Measurements from ENCODE around the gene GNAS. TPM values are rescaled to one million over a fixed set of nuclear protein-coding genes. Genes with fewer than 3 reads are reported as not detected.
"Not testable (repeated sequence)": the region's sequence is repeated elsewhere in the genome, so short reads cannot be mapped to it uniquely, and the experiment has no call there.

GNAS gene
- total and polyA plus RNA-seq, 5 experiments from 2014 or later, result 155 to 756 (median 247) TPM

GRCh38 chr20:58926802-58927489, 74.4 kb downstream of the GNAS start:
- POLR2A ChIA-PET, result interaction anchor here (0.5 kb wide), 1 partner anchor 40 kb away, joined by 3 read pairs; no protein-coding TSS in a partner anchor
- DNase-seq (no peak), ATAC-seq (no peak)
- Mint-ChIP-seq H3K27me3 (peaks cover 4 to 32% (median 14%) of the 10 kb centered on the region in 5 donors), H3K4me1 (no peaks in the 10 kb centered on the region), H3K9me3 (no peaks in the 10 kb centered on the region), H3K36me3 (no peaks in the 10 kb centered on the region), H3K4me3 (no peak overlapping the region), H3K27ac (no peak overlapping the region)

DNA sequence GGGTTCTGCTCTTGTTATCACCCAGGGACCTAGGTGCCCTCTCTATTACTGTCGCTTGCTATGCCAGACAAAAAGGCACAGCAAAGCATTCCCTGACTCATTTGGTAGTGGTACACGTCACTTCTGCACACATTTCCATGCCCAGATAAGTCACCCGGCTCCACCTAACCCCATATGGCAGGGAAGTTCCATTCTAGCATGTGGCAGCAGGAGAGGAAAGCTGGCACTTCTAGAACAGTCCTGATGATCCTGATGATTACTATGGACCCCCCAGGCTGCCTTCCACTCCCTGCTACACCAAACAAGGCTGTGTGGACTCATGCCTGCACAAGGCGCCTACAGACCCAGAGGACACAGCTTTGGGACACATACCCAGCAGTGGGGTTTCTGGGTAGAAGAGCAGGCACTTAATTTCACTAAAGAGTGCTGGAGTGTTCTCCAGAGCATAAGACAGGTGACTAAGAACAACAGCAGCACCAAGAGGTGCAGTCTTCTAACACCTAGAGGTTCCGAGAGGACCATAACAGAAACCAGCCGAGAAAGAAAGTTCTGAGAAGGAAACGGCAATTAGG, 75.1 kb downstream of the GNAS start:
- ATAC-seq (no peak), DNase-seq (no peak)
- Mint-ChIP-seq H3K27ac (no peak overlapping the region), H3K4me1 (no peaks in the 10 kb centered on the region), H3K36me3 (no peaks in the 10 kb centered on the region), H3K4me3 (no peak overlapping the region), H3K9me3 (no peaks in the 10 kb centered on the region), H3K27me3 (peaks cover 4 to 32% (median 15%) of the 10 kb centered on the region in 5 donors)
- POLR2A ChIA-PET, result interaction anchor here (0.5 kb wide), 1 partner anchor 41 kb away, joined by 3 read pairs; no protein-coding TSS in a partner anchor

GRCh38 chr20:58930496-58930895, 78.0 kb downstream of the GNAS start:
- H3K4me3 Mint-ChIP-seq, result no peak overlapping the region
- no peak for ATAC-seq
- POLR2A ChIA-PET, result no interaction called here
- H3K4me1 Mint-ChIP-seq, result no peaks in the 10 kb centered on the region
- no peaks in the 10 kb centered on the region for H3K9me3 Mint-ChIP-seq
- no peak for DNase-seq
- no peak overlapping the region for H3K27ac Mint-ChIP-seq
- no peaks in the 10 kb centered on the region for H3K36me3 Mint-ChIP-seq
- H3K27me3 Mint-ChIP-seq, result peaks cover 5 to 32% (median 21%) of the 10 kb centered on the region in 5 donors

GRCh38 chr20:58932170-58932569, 79.7 kb downstream of the GNAS start:
- ATAC-seq, result no peak
- Mint-ChIP-seq H3K4me3 (no peak overlapping the region), H3K36me3 (peaks cover 0 to 5% (median 4%) of the 10 kb centered on the region in 3 donors), H3K9me3 (peaks cover 0 to 5% (median 0%) of the 10 kb centered on the region in 9 donors), H3K27me3 (peaks cover 5 to 32% (median 21%) of the 10 kb centered on the region in 5 donors), H3K4me1 (no peaks in the 10 kb centered on the region), H3K27ac (no peak overlapping the region)
- POLR2A ChIA-PET, result no interaction called here
- no peak for DNase-seq

DNA sequence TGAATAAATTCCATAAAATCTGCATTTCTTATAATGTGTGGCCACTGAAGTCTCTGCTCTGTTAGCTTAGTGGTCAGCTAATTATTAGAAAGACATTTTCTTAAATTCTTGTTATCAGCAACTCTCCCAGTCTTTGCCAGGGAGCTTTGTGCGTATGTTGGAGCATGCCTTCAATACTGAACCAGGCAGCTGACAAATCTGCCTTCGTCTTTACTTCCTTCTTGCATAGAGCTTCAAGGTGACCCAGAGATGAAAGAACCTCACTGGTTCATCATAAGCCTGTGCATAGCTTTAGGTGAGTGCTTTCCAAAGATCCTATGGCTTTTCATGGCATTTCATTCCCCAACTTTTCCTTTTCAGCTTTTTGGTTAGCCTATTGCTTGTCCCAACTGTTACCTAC, 85.6 kb downstream of the GNAS start:
- POLR2A ChIA-PET, result no interaction called here
- Mint-ChIP-seq H3K27ac (no peak overlapping the region), H3K9me3 (peaks cover 0 to 5% (median 0%) of the 10 kb centered on the region in 9 donors), H3K36me3 (peaks cover 0 to 5% (median 4%) of the 10 kb centered on the region in 3 donors), H3K4me3 (no peak overlapping the region), H3K27me3 (peaks cover 0 to 9% (median 6%) of the 10 kb centered on the region in 5 donors), H3K4me1 (peaks cover 0 to 9% (median 0%) of the 10 kb centered on the region in 4 donors)
- ATAC-seq (no peak), DNase-seq (no peak)

GRCh38 chr20:58938541-58938940, 86.0 kb downstream of the GNAS start:
- H3K9me3 Mint-ChIP-seq, result peaks cover 0 to 5% (median 0%) of the 10 kb centered on the region in 9 donors
- peaks cover 0 to 9% (median 0%) of the 10 kb centered on the region in 4 donors for H3K4me1 Mint-ChIP-seq
- H3K4me3 Mint-ChIP-seq, result no peak overlapping the region
- ATAC-seq, result no peak
- H3K27me3 Mint-ChIP-seq, result peaks cover 0 to 8% (median 5%) of the 10 kb centered on the region in 5 donors
- H3K36me3 Mint-ChIP-seq, result peaks cover 0 to 5% (median 4%) of the 10 kb centered on the region in 3 donors
- POLR2A ChIA-PET, result no interaction called here
- DNase-seq, result no peak
- no peak overlapping the region for H3K27ac Mint-ChIP-seq

DNA sequence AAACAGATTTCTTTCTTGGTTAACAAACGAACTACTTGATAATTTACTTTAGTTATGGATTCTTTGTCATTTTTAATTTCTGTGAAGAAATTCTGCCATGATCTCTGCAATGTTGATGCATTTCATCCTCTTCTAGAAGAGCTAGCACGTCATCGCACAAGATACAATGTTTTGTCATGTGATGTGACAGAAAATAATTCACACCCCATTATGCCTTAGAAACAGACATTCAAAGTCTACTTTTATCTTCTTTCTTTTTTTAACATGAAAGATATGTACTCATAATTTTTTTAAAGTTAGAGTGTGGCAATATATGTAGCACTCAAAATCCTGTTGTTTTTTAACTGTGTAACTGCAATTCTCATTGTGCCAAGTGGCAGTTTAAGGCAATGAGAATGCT, 89.0 kb downstream of the GNAS start:
- H3K27ac Mint-ChIP-seq, result no peak overlapping the region
- DNase-seq (no peak), ATAC-seq (no peak)
- H3K4me3 Mint-ChIP-seq, result no peak overlapping the region
- no peaks in the 10 kb centered on the region for H3K36me3 Mint-ChIP-seq
- H3K4me1 Mint-ChIP-seq, result peaks cover 0 to 9% (median 0%) of the 10 kb centered on the region in 4 donors
- peaks cover 0 to 2% (median 0%) of the 10 kb centered on the region in 9 donors for H3K9me3 Mint-ChIP-seq
- POLR2A ChIA-PET, result no interaction called here
- peaks cover 0 to 6% (median 3%) of the 10 kb centered on the region in 5 donors for H3K27me3 Mint-ChIP-seq

- no peak for DNase-seq
- peaks cover 0 to 3% (median 0%) of the 10 kb centered on the region in 5 donors for H3K27me3 Mint-ChIP-seq
- H3K4me3 Mint-ChIP-seq, result no peak overlapping the region
- no peak for ATAC-seq
- no peak overlapping the region for H3K27ac Mint-ChIP-seq
- H3K4me1 Mint-ChIP-seq, result peaks cover 0 to 9% (median 0%) of the 10 kb centered on the region in 4 donors
- H3K9me3 Mint-ChIP-seq, result no peaks in the 10 kb centered on the region
- POLR2A ChIA-PET, result no interaction called here
- no peaks in the 10 kb centered on the region for H3K36me3 Mint-ChIP-seq
Observed at GRCh38 chr20:58942549-58942948, 90.0 kb downstream of the GNAS start.

- DNase-seq (no peak), ATAC-seq (no peak)
- Mint-ChIP-seq H3K9me3 (no peaks in the 10 kb centered on the region), H3K4me1 (no peaks in the 10 kb centered on the region), H3K4me3 (no peak overlapping the region), H3K27ac (peak overlapping the region in 1 of 10 donors; percentile 41), H3K27me3 (peaks cover 0 to 9% (median 2%) of the 10 kb centered on the region in 5 donors), H3K36me3 (no peaks in the 10 kb centered on the region)
- POLR2A ChIA-PET, result no interaction called here
Observed at GRCh38 chr20:58944610-58945009, 92.1 kb downstream of the GNAS start.

DNA sequence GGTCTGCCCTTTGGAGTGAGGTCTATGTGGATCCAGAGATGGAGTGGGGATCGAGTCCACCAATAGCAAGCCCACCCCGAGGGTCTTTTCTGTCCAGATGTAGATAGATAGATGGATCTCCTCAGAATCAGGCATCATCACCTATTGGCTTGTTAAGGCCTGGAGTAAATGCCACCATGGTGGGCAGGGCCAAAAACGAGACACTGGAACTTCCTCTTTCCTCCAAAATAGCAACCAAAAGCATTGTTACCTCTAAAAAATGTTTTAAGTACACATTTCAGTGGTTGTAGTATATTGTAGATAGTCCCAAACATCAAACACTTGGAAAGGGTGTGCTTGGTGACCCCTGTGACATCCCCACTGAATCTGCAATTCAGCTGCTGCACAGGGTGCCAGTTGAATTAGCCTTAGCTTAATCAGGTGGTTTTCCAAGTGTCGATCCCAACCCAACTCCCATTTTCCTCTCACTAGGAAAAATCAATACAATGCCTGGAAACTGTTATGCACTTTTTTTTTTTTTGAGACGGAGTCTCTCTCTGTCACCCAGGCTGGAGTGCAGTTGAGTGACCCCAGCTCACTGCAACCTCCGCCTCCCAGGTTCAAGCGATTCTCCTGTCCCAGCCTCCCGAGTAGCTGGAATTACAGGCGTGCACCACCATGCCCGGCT, 93.6 kb downstream of the GNAS start:
- no peak overlapping the region for H3K4me3 Mint-ChIP-seq
- H3K27me3 Mint-ChIP-seq, result peaks cover 0 to 9% (median 2%) of the 10 kb centered on the region in 5 donors
- H3K36me3 Mint-ChIP-seq, result no peaks in the 10 kb centered on the region
- H3K27ac Mint-ChIP-seq, result no peak overlapping the region
- ATAC-seq (no peak), DNase-seq (no peak)
- H3K4me1 Mint-ChIP-seq, result no peaks in the 10 kb centered on the region
- no peaks in the 10 kb centered on the region for H3K9me3 Mint-ChIP-seq
- POLR2A ChIA-PET, result interaction anchor here (1.1 kb wide), 1 partner anchor 22 kb away, joined by 3 read pairs; no protein-coding TSS in a partner anchor

- H3K9me3 Mint-ChIP-seq, ATAC-seq, H3K4me1 Mint-ChIP-seq, H3K4me3 Mint-ChIP-seq, DNase-seq, H3K27ac Mint-ChIP-seq, H3K36me3 Mint-ChIP-seq, H3K27me3 Mint-ChIP-seq, POLR2A ChIA-PET: not testable (repeated sequence)
Observed at GRCh38 chr20:58947797-58948388, 95.4 kb downstream of the GNAS start.

DNA sequence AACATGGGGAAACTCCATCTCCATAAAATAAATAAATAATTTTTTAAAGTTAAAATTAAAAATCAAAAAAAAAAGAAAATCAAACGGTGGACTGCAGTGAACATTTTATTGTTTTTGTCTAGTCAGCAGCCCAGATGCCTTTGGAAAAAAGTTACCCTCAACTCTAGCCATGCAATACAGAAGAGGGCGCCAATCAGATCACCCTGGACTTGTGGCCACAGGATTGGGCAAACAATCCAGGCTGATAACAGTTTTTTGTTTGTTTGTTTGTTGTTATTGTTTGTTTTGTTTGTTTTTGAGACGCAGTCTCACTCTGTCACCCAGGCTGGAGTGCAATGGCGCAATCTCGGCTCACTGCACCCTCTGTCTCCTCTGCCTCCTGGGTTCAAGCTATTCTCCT, 98.1 kb downstream of the GNAS start:
- no peak overlapping the region for H3K27ac Mint-ChIP-seq
- ATAC-seq, result no peak
- no peaks in the 10 kb centered on the region for H3K9me3 Mint-ChIP-seq
- DNase-seq, result no peak
- H3K36me3 Mint-ChIP-seq, result no peaks in the 10 kb centered on the region
- H3K4me1 Mint-ChIP-seq, result no peaks in the 10 kb centered on the region
- H3K4me3 Mint-ChIP-seq, result no peak overlapping the region
- POLR2A ChIA-PET, result no interaction called here
- peaks cover 0 to 9% (median 3%) of the 10 kb centered on the region in 5 donors for H3K27me3 Mint-ChIP-seq

DNA sequence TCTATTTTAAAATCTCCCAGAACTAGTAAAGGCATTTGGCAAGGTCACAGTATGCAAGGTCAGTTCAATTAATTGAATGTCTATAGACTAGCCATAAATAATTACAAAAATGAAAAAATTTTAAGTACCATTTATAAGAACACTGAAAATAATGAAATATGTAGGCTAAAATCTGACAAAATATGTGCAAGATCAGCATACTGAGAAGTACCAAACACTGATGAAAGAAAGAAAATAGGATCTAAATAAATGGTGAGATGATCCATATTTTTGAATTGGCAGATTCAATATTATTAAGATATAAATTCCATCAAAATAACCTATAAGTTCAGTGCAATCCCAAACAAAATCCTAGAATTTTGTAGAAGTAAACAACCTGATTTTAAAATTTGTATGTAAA, 100.5 kb downstream of the GNAS start:
- no peak for DNase-seq
- H3K4me1 Mint-ChIP-seq, result no peaks in the 10 kb centered on the region
- no peak for ATAC-seq
- no peaks in the 10 kb centered on the region for H3K9me3 Mint-ChIP-seq
- H3K4me3 Mint-ChIP-seq, result no peak overlapping the region
- H3K36me3 Mint-ChIP-seq, result no peaks in the 10 kb centered on the region
- POLR2A ChIA-PET, result no interaction called here
- no peak overlapping the region for H3K27ac Mint-ChIP-seq
- H3K27me3 Mint-ChIP-seq, result peaks cover 0 to 8% (median 3%) of the 10 kb centered on the region in 5 donors

Measured in naive thymus-derived CD8-positive, alpha-beta T cell (primary cell).